Progenitor cell of endocrine pancreas (in vitro differentiated cells): ENCODE measurements around the gene AMER1. TPM values are rescaled to one million over a fixed set of nuclear protein-coding genes. Genes with fewer than 3 reads are reported as not detected.

Experiments
- DNase-seq: peaks from one replicate; pipeline ENCODE4 v3.0.0; 2021; ENCODE audit warnings: low spot score; ENCODE audit not compliant: unreplicated experiment
- H3K27ac Mint-ChIP-seq: 2 replicates; pipeline ENCODE4 v1.8.0; 2021; ENCODE audit warnings: mild to moderate bottlenecking, moderate library complexity, mixed read lengths
- H3K27me3 Mint-ChIP-seq: 2 replicates; pipeline ENCODE4 v1.8.0; 2021; ENCODE audit warnings: mixed read lengths
- H3K36me3 Mint-ChIP-seq: 2 replicates; pipeline ENCODE4 v1.8.0; 2022; ENCODE audit warnings: mixed read lengths; ENCODE audit not compliant: insufficient read depth
- H3K4me1 Mint-ChIP-seq: 2 replicates; pipeline ENCODE4 v1.8.0; 2021; ENCODE audit warnings: low read depth, mixed read lengths
- H3K4me3 Mint-ChIP-seq: 2 replicates; pipeline ENCODE4 v1.8.0; 2021; ENCODE audit warnings: low read depth, mild to moderate bottlenecking, moderate library complexity, mixed read lengths
- H3K9me3 Mint-ChIP-seq: 2 replicates; pipeline ENCODE4 v1.8.0; 2021; ENCODE audit warnings: low read depth, mixed read lengths
- total RNA-seq: library from RNA; stranded (reverse); gene quantifications from 2 replicates; pipeline ENCODE4 v1.2.1, GENCODE V29; 2021
- TF ChIP-seq, protein P1 (sequence below): fragments of 200-600 bp; sonication (generic); IDR thresholded peaks from one replicate; pipeline ENCODE4 v1.5.0; 2021; ENCODE audit warnings: antibody characterized with exemption, mild to moderate bottlenecking; ENCODE audit not compliant: unreplicated experiment

Gene AMER1
- total RNA-seq, 1 donor from 2014 or later = 12.6 TPM

DNA sequence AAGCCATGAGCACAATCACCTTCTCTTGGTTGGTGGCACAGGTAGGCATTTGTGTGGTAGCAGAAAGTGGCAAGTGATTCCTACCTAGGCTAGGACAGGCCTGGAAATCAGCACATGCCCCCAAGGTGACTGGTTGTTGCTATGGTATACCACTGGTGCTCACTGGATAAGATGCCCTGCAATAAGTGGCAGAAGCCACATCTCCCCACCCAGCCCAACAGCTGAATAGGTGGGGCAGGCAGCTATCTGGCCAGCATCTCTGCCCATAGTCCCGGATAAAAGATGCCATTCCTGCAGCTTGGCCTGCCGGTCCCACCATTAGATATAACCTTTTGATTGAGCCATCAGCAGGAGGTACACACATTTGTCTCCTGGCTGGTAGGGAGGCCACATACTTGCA is 21.1 kb downstream of the AMER1 start:
- peaks cover 16% of the 10 kb centered on the region for H3K9me3 Mint-ChIP-seq
- no peak overlapping the region for H3K4me3 Mint-ChIP-seq
- no peaks in the 10 kb centered on the region for H3K27me3 Mint-ChIP-seq
- H3K4me1 Mint-ChIP-seq = peaks cover 17% of the 10 kb centered on the region
- H3K27ac Mint-ChIP-seq = no peak overlapping the region
- DNase-seq = no peak
- H3K36me3 Mint-ChIP-seq = peaks cover 3% of the 10 kb centered on the region
- TF ChIP-seq, protein P1, sequence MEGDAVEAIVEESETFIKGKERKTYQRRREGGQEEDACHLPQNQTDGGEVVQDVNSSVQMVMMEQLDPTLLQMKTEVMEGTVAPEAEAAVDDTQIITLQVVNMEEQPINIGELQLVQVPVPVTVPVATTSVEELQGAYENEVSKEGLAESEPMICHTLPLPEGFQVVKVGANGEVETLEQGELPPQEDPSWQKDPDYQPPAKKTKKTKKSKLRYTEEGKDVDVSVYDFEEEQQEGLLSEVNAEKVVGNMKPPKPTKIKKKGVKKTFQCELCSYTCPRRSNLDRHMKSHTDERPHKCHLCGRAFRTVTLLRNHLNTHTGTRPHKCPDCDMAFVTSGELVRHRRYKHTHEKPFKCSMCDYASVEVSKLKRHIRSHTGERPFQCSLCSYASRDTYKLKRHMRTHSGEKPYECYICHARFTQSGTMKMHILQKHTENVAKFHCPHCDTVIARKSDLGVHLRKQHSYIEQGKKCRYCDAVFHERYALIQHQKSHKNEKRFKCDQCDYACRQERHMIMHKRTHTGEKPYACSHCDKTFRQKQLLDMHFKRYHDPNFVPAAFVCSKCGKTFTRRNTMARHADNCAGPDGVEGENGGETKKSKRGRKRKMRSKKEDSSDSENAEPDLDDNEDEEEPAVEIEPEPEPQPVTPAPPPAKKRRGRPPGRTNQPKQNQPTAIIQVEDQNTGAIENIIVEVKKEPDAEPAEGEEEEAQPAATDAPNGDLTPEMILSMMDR = no peak

DNA sequence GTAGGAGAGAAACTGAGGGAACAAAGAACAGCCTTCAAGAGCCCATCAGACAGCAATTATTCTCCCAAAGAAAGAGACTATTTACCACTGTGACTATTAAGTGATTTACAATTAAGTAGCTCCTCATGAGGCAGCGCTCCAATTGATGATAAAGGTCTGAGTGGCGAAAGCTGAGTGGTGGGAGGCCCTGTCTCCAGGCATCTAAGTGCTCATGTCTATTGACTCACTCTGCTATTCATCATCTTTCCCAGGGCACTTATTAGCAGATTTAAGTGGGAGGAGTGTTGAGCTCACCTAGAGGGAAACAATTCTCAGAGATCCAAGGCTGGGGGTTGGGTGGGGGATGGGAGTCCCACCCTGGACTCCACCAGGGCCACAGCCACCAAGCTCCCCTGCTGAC is 23.3 kb downstream of the AMER1 start:
- no peak overlapping the region for H3K4me3 Mint-ChIP-seq
- peaks cover 14% of the 10 kb centered on the region for H3K9me3 Mint-ChIP-seq
- no peak overlapping the region for H3K27ac Mint-ChIP-seq
- peaks cover 17% of the 10 kb centered on the region for H3K4me1 Mint-ChIP-seq
- DNase-seq = no peak
- peaks cover 3% of the 10 kb centered on the region for H3K36me3 Mint-ChIP-seq
- H3K27me3 Mint-ChIP-seq = no peaks in the 10 kb centered on the region
- TF ChIP-seq, protein P1 = no peak

DNA sequence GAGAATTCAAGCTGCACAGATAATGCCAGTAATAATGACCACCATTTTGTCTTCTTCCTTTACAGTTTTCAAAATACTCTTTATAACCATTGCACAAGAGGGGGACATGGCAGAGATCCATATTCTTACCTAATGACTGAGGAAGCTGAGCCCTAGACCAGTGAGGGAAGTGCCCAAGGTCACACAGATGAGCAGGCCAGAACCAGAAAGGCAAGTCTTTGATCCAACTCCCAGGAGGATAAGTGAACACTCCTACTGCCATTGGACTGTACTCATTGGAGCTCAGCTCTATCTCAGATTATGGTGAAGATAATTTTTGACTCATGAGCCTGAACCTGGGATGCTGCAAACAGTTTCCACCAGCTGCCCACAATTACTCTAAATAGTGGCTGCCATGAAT is 28.6 kb downstream of the AMER1 start:
- Mint-ChIP-seq H3K36me3 (no peaks in the 10 kb centered on the region), H3K4me1 (peaks cover 5% of the 10 kb centered on the region), H3K27ac (no peak overlapping the region), H3K27me3 (no peaks in the 10 kb centered on the region), H3K9me3 (peaks cover 19% of the 10 kb centered on the region), H3K4me3 (no peak overlapping the region)
- TF ChIP-seq, protein P1 = no peak
- DNase-seq = no peak

DNA sequence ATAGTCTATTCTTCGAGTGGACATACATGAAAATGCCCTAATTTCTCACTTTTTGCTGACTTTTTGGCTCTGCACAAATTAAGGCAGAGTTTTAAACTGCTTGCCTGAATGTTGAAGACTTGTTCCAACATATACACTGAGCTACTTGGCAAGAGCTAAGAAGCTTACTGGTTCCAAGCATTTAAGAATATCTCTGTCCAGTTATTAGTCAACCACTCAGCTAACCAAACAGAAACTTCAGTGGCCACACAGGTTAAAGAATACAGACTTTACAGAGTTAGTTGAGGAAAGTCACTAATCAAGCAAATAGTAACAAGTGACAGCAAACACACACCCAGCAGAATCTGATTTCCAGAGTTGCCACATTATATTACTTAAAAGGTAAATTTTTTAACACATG is 35.5 kb downstream of the AMER1 start:
- Mint-ChIP-seq H3K4me3 (no peak overlapping the region), H3K4me1 (peaks cover 5% of the 10 kb centered on the region), H3K27ac (no peak overlapping the region), H3K27me3 (no peaks in the 10 kb centered on the region), H3K9me3 (peaks cover 27% of the 10 kb centered on the region), H3K36me3 (no peaks in the 10 kb centered on the region)
- TF ChIP-seq, protein P1 = no peak
- DNase-seq = no peak

DNA sequence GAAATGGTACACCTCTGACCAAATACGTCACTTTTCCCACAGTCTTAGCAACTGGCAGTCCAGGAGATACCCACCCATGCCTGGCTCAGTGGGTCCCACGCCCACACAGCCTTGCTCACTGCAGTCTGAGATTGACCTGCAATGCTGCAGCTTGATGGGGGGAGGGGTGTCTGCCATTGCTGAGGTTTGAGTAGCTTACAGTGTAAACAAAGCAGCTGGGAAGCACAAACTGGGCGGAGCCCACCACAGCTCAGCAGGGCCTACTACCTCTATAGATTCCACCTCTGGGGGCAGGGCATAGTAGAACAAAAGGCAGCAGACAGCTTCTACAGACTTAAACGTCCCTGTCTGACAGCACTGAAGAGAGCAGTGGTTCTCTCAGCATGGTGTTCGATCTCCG is 52.7 kb downstream of the AMER1 start:
- Mint-ChIP-seq H3K27me3 (no peaks in the 10 kb centered on the region), H3K9me3 (peaks cover 47% of the 10 kb centered on the region), H3K4me1 (peaks cover 4% of the 10 kb centered on the region), H3K4me3 (no peak overlapping the region), H3K27ac (no peak overlapping the region), H3K36me3 (peaks cover 3% of the 10 kb centered on the region)
- TF ChIP-seq, protein P1 = no peak
- no peak for DNase-seq
